GM23248 (cell line): ENCODE data around the gene MRPL49. TPM values are rescaled to one million over a fixed set of nuclear protein-coding genes. Genes with fewer than 3 reads are reported as not detected.

Experiments used
- DNase-seq: peaks from one replicate; pipeline ENCODE4 v3.0.0-alpha.2; 2015
- H2AFZ ChIP-seq: fragments of 200-600 bp; sonication (generic); 2 replicates; pipeline ENCODE4 v1.6.1; 2016; ENCODE audit warnings: antibody characterized with exemption
- H3F3A ChIP-seq: fragments of 200-600 bp; sonication (generic); 2 replicates; pipeline ENCODE4 v1.6.1; 2016; ENCODE audit warnings: mild to moderate bottlenecking, antibody characterized with exemption, mixed run types; ENCODE audit not compliant: insufficient read depth
- H3K27ac ChIP-seq: fragments of 200-600 bp; sonication (generic); 2 replicates; pipeline ENCODE4 v1.5.1; 2016; ENCODE audit warnings: mild to moderate bottlenecking
- H3K27me3 ChIP-seq: fragments of 200-600 bp; sonication (generic); replicated peaks from 2 replicates; pipeline ENCODE4 v1.6.1; 2016; ENCODE audit warnings: mild to moderate bottlenecking; ENCODE audit not compliant: insufficient read depth
- H3K36me3 ChIP-seq: fragments of 200-600 bp; sonication (generic); 2 replicates; pipeline ENCODE4 v1.6.1; 2016; ENCODE audit warnings: low read depth, mild to moderate bottlenecking
- H3K4me1 ChIP-seq: fragments of 200-600 bp; sonication (generic); 2 replicates; pipeline ENCODE4 v1.6.1; 2016; ENCODE audit warnings: mild to moderate bottlenecking; ENCODE audit not compliant: insufficient read depth
- H3K4me2 ChIP-seq: fragments of 200-600 bp; sonication (generic); one replicate; pipeline ENCODE4 v1.6.1; 2016; ENCODE audit warnings: mild to moderate bottlenecking; ENCODE audit not compliant: unreplicated experiment
- H3K4me3 ChIP-seq: fragments of 200-600 bp; sonication (generic); 2 replicates; pipeline ENCODE4 v1.5.1; 2016; ENCODE audit warnings: mild to moderate bottlenecking
- H3K79me2 ChIP-seq: fragments of 200-600 bp; sonication (generic); 2 replicates; pipeline ENCODE4 v1.6.1; 2016; ENCODE audit warnings: mild to moderate bottlenecking; ENCODE audit not compliant: insufficient read depth
- H3K9ac ChIP-seq: fragments of 200-600 bp; sonication (generic); 2 replicates; pipeline ENCODE4 v1.6.1; 2016; ENCODE audit warnings: mild to moderate bottlenecking
- H3K9me2 ChIP-seq: fragments of 200-600 bp; sonication (generic); 2 replicates; pipeline ENCODE4 v1.6.1; 2016; ENCODE audit warnings: mixed run types, mild to moderate bottlenecking, moderate library complexity; ENCODE audit not compliant: insufficient read depth
- H3K9me3 ChIP-seq: fragments of 200-600 bp; sonication (generic); one replicate; pipeline ENCODE4 v1.6.1; 2017; ENCODE audit warnings: low read depth
- H4K20me1 ChIP-seq: fragments of 200-600 bp; sonication (generic); 2 replicates; pipeline ENCODE4 v1.6.0; 2016; ENCODE audit not compliant: insufficient read depth
- EZH2 ChIP-seq: fragments of 200-600 bp; sonication (generic); IDR thresholded peaks from 2 replicates; pipeline ENCODE4 v1.6.1; 2018; ENCODE audit warnings: antibody characterized with exemption, mild to moderate bottlenecking; ENCODE audit not compliant: insufficient read depth, poor library complexity, severe bottlenecking
- EZH2phosphoT487 ChIP-seq: fragments of 200-600 bp; sonication (generic); IDR thresholded peaks from 2 replicates; pipeline ENCODE4 v1.6.1; 2018; ENCODE audit warnings: antibody characterized with exemption, moderate library complexity, mild to moderate bottlenecking, low read depth; ENCODE audit not compliant: insufficient read depth
- WGBS, 2 experiments: methylation state at CpG; one replicate each; pipeline ENCODE4 v1.1.6; 2015 to 2017; ENCODE audit warnings: low lambda C conversion rate in 2 of 2, low coverage in 1 of 2; ENCODE audit errors: missing lambda C conversion rate in 2 of 2; 5-methylcytosine and 5-hydroxymethylcytosine counted together
- in situ Hi-C: fragments of 300-500 bp; cut with MboI; formaldehyde crosslinking; loops from 2 replicates; pipeline ENCODE4 v1.15.0; 2020
- polyA plus RNA-seq: library from polyadenylated mRNA; unstranded; fragments of >200 nt; fragmentation: Nextera tagmentation; extraction: Ambion mirVana; gene quantifications from 2 replicates; pipeline ENCODE4 v1.2.1, GENCODE V29; 2016
- total RNA-seq: library from RNA; depleted of rRNA; stranded (reverse); fragments of >200 nt; shearing (Covaris generic); gene quantifications from 2 replicates; pipeline ENCODE4 v1.2.3, GENCODE V29; 2014

The MRPL49 gene
- total and polyA plus RNA-seq, 2 experiments from 2014 or later: 53.3 to 78.4 TPM

GRCh38 chr11:65126624-65127274, 4.6 kb downstream of the MRPL49 start:
- Histone ChIP-seq H3K9me3 (no peaks in the 10 kb centered on the region), H4K20me1 (no peaks in the 10 kb centered on the region), H3K4me3 (no peak overlapping the region), H3F3A (peaks cover 16% of the 10 kb centered on the region), H3K9ac (no peak overlapping the region), H3K27ac (no peak overlapping the region), H2AFZ (no peak overlapping the region), H3K27me3 (no peaks in the 10 kb centered on the region), H3K4me2 (no peak overlapping the region), H3K36me3 (peaks cover 16% of the 10 kb centered on the region; the same call in 1 of the 2 replicates), H3K79me2 (peaks cover 44% of the 10 kb centered on the region), H3K4me1 (peaks cover 8% of the 10 kb centered on the region; the same call in 1 of the 2 replicates), H3K9me2 (no peaks in the 10 kb centered on the region)
- TF ChIP-seq EZH2 (no peak), EZH2phosphoT487 (no peak)
- in situ Hi-C loops: no loop called here
- DNase-seq: no peak
- WGBS, 2 experiments: 50 to 64% methylated on average over 6 of the region's 6 CpGs

- Histone ChIP-seq H3K27ac (no peak overlapping the region), H3K9me2 (no peaks in the 10 kb centered on the region), H4K20me1 (no peaks in the 10 kb centered on the region), H3K4me2 (no peak overlapping the region), H3K36me3 (peaks cover 18% of the 10 kb centered on the region; the same call in 1 of the 2 replicates), H3F3A (peaks cover 16% of the 10 kb centered on the region), H3K27me3 (no peaks in the 10 kb centered on the region), H3K9me3 (no peaks in the 10 kb centered on the region), H3K4me1 (peaks cover 9% of the 10 kb centered on the region), H3K79me2 (peaks cover 47% of the 10 kb centered on the region), H2AFZ (no peak overlapping the region), H3K4me3 (no peak overlapping the region), H3K9ac (no peak overlapping the region)
- in situ Hi-C loops: no loop called here
- 71 to 72% methylated on average over 9 to 12 of the region's 12 CpGs for WGBS, 2 experiments
- no peak for DNase-seq
- TF ChIP-seq EZH2phosphoT487 (no peak), EZH2 (no peak)
Observed at GRCh38 chr11:65127473-65128181, 5.5 kb downstream of the MRPL49 start.

GRCh38 chr11:65128182-65129145, 6.3 kb downstream of the MRPL49 start:
- peaks cover 47% of the 10 kb centered on the region for H3K79me2 ChIP-seq

More at GRCh38 chr11:65128182-65129145, 6.3 kb downstream of the MRPL49 start:
- in situ Hi-C loops: no loop called here
- H3K9me3 ChIP-seq: no peaks in the 10 kb centered on the region
- no peak overlapping the region for H3K4me3 ChIP-seq
- H3F3A ChIP-seq: peaks cover 11% of the 10 kb centered on the region
- H3K27me3 ChIP-seq: no peaks in the 10 kb centered on the region
- WGBS, 2 experiments: 76 to 80% methylated on average over 13 to 15 of the region's 15 CpGs
- no peak for TF ChIP-seq EZH2
- no peak for TF ChIP-seq EZH2phosphoT487
- no peaks in the 10 kb centered on the region for H4K20me1 ChIP-seq
- H3K36me3 ChIP-seq: peaks cover 20% of the 10 kb centered on the region; the same call in 1 of the 2 replicates
- H3K27ac ChIP-seq: no peak overlapping the region
- DNase-seq: no peak
- H3K4me2 ChIP-seq: no peak overlapping the region
- no peak overlapping the region for H2AFZ ChIP-seq
- H3K9me2 ChIP-seq: no peaks in the 10 kb centered on the region
- H3K4me1 ChIP-seq: peaks cover 8% of the 10 kb centered on the region
- no peak overlapping the region for H3K9ac ChIP-seq
